Measurements from ENCODE around the gene LMF1.

DNA sequence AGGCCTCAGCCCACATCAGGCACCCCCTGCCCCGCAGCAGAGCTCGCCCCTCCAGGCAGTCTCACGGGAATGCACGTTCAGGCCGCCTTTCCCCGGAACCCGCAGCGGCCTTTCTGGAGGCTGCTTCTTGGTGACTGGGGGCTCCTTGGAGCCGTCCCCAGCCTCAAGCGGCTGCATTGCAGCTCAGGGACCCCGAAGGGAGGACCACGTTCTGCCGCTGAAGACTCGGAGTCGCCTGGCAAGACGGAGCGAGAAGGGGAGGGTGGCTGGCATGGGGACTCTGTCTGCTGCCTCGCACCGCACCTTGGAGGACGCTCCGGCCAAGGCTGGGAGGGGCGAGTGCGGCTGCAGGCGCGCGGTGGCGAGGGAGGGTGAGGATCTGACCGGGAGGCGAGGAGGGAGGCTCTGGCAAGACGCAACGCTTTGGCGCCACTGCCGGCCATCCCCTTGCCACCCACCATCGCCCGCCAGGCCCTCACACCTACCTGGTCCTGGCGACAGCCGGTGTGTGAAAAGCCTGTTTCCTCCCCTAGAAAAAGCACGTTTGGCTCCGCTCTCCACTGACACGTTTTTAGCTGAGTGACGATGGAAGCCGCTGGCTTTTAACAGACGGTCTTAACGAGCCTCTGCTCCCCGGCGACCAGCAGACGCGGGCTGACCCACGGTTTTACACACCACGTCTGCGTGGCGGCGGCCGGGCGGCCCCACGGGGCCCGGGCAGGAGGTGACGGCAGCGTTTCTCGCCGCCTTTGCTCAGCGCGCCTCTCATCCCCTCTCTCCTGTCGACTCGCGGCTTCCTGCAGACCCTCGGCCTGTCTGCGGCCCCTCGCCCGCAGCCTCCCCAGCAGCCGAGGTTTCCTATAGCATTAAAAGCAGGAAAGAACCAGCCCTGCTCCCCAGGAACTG lies 153.5 kb downstream of the LMF1 start:
- TF ChIP-seq, protein P1, sequence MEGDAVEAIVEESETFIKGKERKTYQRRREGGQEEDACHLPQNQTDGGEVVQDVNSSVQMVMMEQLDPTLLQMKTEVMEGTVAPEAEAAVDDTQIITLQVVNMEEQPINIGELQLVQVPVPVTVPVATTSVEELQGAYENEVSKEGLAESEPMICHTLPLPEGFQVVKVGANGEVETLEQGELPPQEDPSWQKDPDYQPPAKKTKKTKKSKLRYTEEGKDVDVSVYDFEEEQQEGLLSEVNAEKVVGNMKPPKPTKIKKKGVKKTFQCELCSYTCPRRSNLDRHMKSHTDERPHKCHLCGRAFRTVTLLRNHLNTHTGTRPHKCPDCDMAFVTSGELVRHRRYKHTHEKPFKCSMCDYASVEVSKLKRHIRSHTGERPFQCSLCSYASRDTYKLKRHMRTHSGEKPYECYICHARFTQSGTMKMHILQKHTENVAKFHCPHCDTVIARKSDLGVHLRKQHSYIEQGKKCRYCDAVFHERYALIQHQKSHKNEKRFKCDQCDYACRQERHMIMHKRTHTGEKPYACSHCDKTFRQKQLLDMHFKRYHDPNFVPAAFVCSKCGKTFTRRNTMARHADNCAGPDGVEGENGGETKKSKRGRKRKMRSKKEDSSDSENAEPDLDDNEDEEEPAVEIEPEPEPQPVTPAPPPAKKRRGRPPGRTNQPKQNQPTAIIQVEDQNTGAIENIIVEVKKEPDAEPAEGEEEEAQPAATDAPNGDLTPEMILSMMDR (IDR thresholded peaks at IDR 0.05; ENCODE audit: low read depth, low read length): no peak
- TF ChIP-seq POLR2A (IDR thresholded peaks at IDR 0.05; ENCODE audit: extremely low read depth, insufficient read length): no peak
